HG02840 (cell line): ENCODE data around the gene MAP2K5.

Experiments used
- ATAC-seq: cut with Tn5 transposase; IDR thresholded peaks from one replicate; pipeline ENCODE4 v1.9.1; 2021; ENCODE audit warnings: mild to moderate bottlenecking, moderate library complexity, moderate number of reproducible peaks; ENCODE audit not compliant: unreplicated experiment, low FRiP score

Gene MAP2K5

DNA sequence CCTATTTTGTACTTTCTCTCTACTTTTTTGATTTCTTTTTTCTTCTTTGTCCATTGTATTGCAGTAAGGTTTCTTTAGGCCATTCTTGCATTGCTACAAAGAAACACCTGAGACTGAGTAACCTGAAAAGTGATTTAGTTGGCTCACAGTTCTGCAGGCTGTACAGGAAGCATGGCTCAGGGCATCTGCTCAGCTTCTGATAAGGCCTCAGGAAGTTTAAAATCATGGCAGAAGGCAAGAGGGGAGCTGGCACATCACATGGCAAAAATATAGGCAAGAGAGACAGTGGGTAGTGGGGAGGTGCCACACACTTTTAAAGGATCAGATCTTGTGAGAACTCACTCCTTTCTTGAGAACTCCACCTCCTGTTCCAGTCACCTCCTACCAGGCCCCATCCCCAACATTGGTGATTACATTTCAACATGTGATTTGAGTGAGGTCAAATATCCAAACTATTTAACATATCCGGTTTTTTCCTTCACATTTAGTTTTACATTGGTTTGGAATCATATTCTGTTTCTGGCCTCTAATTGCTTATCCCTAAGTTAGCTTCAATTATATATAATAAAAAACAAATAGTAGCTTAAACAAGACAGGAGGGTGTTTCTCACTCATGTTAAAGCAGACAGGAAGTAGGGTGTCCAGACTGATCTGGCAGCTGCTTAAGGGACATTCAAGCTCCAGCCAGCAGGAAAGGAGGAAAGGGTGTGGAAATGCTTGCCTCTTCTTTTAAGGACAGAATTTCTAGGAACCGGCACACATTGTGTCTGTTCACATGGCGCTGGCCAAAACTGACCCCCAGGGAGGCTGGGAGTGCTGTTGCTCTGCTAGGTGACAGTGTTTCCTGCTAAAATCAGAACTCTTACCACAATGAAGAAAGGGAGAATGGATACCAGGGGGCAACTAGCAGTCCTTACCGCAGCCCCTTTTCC lies 254.0 kb downstream of the MAP2K5 start:
- no peak for ATAC-seq

DNA sequence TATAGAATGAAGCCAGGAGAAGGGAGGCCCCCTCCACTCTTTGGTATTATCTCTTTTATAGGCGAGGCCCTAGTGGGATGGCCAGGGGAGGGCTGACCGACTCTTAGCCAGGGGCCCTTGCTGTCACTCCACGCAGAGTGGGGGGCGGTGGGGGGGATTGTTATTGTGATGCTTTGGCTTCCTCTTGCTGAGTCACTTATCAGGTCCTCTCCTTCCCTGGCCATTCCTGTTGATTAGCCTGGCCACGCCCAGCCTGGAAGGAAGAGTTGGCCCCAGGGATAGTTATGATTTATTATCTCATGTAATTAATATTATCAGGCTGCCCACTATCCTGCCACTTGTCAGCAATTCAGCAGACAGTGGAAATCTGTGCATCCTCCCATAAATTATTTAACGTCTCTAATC lies 257.3 kb downstream of the MAP2K5 start:
- no peak for ATAC-seq

DNA sequence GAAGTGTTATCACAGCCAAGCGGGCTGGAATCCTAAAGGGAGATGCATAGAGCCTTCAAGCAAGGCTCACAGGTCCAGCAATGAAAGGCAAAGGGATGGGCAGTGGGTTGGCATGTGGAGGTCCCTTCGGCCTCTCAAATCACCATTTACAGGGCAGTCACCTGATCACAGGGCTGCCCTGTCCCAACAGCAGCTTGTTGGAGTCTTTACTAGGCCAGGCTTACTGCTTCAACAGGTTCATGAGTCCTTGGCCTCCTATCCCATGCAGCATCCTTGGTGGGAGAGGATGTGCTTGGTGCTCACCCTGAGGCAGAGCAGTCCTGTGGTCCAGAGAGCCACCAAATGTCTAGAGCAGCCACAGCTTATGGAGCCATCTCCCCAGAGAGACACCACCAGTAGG lies 258.6 kb downstream of the MAP2K5 start:
- no peak for ATAC-seq

DNA sequence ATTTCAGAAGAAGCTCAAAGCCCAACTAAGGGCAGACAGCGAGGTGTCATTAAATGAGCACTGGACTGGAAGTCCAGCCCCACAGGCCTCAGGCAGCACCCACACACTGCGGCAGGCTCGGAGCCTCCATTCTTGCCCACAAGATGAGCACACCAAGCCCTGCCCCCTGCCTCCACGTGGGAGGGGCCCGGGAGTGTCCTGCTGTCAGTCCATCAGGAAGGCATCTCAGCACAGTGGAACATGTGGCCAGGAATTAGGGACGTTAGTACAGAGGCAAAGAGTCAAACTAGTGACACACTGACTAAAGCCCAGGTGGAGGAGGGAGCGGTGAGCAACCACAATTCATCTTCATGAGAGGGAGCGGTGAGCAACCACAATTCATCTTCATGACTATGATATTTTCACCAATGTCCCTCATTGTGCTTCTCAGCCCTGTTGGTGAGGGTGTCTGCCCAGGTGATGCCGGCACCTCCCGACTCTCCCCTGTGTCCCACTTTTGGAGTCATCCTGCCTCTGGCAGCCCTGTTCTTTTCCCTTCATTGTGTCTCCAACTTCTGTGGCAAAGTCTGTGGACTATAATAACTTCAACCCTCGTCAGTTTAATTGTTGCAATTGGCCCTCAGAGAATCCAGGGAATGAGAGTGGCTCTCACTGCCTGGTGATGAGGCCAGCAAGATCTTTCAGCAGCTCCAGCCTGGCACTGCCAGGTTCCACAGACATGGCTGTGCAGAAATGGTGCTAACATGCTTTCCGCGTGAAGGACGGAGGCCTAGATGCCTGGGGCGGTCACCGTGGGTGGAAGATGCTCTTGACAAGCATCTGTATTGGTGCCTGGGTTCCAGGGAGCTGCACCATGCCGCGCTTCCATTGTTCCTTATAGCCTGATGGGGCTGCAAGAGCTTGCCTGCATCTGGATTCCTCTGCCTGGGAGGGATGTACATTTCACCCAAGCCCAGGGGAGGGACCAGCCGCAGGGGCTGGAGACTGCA lies 259.7 kb downstream of the MAP2K5 start:
- no peak for ATAC-seq

DNA sequence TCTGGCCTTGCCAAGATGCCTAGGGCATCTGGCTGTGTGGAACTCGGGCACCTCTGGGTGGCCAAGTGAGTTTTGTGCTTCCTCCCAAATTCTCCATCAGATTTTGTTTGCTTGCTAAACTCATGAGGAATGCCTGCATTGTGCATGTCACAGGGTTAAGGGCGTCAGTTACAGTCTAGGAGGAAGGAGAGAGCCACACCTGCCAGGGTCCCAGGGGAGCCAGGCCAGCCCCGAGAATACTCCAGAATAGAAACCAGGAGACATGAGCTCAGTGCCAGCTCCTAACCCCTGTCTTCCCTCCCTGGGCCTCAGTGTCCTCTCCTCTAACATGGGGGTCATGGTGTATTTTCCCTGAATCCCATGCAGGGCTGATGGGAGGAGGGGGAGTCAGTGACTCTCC lies 260.8 kb downstream of the MAP2K5 start:
- no peak for ATAC-seq

DNA sequence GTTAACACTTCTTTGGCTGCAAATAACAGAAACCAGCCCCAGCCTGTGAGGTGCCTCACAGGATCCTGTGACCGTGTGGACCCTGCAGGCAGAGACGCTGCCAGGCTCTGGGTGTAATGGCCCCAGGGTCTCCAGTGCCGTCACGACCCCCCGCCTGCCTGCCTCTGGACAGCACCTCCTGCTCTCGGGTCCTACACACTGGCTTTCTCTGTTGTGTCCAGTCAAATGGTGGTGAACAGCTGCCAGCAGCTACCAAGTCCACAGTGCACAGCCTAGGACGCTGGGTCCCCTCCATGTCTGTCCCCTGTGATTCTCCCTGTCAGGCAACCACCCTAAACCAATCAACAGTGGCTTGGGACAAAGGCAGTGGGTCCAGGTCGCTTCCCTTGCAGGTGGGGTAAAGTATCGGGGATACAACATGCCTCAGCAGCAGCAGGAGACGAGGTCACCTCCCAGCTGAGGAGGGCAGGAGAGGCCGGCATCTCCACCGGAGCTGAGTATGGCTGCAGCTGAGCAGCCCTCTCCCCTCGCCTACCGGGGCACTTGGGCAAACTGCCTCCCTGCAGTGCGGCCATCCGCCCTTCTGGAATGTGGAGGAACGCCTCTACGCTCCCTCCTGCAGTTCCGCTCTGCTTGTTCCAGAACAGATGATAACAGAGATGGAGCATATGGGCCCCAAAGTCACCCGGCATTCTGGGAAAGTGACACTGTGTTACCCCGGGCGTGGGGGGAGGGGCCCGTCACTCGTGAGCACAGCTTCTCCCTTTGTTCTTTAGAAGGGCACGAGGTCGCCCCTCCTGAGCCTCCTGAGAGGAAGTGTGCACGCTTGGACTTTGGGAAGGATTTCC lies 261.7 kb downstream of the MAP2K5 start:
- no peak for ATAC-seq

DNA sequence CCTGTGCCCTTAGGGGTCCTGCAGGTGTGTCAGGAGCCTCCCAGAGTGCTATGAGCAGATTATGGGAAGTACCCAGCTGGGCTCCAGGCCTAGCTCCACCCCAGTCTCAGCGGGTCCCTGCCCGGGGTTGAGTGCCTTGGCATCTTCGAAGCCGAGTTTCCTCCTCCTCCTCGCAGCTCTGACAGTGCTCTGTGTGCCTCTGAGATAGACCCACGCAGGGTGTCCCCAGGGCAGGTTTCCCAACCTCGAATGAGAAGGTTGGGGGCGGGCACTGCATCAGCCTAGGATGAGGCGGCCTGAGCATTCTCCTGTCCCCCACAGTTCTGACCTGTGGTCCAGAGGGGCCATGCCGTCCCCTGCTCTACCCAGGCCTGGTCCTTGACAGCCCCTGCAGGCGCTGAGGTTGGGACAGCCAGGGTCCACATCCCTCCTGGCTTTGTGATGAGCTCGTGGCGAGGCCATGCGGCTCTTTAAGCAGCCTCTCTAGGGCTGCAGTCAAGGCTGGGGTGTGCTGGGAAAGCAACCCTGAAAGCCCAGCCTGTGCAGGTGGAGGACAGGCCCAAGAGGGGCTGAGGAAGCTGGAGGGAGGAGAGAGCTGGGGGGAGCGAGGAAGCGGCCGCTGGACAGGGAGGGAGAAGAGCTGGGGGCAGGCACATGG lies 262.6 kb downstream of the MAP2K5 start:
- no peak for ATAC-seq

DNA sequence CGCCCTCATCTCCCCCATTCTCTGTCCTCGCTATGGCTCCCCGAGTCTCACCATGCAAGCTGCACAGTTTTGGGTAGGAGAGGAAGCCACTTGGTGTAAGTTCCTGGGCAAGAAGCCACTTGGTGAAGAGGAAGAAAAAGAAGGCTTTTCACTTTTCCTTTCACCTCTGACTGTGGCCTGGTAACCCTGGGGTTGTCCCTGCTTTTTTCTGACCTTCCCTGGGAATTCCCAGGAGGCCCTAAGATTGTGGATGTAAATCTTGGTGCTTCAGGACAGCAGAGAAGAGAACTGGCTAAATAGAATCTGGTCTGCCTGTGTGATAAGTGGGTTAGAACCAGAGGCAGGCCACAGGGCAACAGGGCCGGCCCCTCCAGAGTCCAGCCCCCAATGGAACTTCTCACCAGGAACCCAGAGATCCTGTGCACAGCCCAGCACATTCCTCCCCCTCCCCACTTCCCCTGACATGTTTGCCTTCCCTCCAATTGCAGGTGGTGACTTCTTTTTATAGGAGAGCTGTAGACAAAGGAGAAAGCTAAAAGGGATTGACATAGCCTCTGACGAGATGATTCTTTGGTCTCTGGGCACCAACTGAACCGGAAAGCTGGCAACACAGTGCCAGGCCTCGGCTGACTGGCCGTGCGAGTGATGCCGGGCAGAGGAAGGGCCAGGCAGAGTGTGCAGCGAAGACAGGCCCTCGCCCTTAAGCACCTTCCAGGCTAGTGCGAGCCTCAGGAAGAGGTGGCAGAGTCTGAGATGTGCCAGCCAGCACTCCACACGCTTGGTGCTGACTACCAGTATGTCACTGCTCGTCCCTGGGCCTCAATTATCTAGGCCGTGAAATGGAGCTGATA lies 263.4 kb downstream of the MAP2K5 start:
- no peak for ATAC-seq

DNA sequence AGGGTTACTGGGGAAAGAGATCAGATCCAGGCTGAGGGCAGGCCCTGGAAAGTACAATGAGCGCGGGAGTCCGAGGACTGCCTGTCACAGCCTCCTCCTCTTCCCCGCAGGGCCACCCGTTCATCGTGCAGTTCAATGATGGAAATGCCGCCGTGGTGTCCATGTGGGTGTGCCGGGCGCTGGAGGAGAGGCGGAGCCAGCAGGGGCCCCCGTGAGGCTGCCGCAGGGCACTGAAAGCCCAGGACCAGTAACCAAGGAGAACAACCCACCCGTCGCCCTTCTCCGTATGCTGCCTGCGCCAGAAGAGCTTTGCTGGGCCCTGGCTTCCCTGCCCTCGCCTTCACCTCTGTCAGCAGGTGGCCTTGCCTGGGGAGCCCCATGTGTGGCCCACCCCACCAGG lies 264.0 kb downstream of the MAP2K5 start:
- no peak for ATAC-seq

DNA sequence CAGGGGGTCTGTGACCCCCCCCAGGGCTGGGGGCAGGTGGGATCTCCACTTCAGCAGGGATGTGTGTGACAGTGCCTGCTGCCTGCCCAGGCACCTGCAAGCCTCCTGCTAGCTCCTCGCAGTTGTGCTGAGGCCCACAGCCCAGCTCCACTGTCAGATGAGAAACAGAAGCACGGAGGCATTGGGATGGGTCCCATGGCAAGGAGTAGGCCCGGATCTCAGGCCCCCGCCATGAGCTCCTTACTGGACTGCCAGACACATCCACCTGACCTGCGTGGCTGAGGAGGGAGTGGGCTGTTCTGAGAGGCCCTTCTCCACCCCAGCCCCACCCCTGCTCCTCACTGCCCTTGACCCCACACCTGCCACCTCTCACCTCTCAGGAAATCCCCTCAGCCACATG lies 264.6 kb downstream of the MAP2K5 start:
- ATAC-seq, result no peak

DNA sequence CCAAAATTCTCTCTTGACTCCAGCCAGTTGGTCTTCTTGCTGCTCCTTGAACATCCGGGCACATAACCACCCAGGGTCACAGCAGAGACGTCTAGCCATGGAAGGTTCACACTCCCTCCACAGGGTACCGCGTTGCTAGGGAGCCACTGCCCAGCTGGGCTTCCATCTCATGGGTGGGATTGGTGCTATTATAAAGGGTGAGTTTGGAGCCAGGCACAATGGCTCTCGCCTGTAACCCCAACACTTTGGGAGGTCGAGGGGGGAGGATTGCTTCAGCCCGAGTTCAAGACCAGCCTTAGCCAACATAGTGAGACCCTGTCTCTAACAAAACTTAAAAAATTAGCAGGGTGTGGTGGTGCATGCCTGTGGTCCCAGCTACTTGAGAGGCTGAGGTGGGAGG lies 265.3 kb downstream of the MAP2K5 start:
- ATAC-seq, result no peak

DNA sequence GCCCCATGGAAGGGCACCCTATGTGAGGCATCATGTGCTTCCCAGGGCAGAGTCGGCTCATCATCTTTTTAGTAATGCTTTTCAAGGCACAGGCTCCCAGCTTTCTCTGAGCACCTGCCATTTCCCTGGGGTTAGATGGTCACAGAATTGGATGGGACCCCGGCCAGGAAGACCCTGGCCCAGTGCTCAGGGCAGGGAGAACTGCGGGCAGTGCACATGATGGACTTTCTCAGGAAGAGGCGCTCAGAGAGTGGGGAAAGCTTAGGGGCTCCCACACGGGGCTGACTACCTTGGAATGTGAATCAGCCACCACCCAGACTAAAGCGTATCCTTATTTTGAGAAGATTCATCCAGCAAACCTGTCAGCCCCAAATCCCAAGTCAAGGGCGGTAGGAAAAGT lies 266.3 kb downstream of the MAP2K5 start:
- no peak for ATAC-seq

DNA sequence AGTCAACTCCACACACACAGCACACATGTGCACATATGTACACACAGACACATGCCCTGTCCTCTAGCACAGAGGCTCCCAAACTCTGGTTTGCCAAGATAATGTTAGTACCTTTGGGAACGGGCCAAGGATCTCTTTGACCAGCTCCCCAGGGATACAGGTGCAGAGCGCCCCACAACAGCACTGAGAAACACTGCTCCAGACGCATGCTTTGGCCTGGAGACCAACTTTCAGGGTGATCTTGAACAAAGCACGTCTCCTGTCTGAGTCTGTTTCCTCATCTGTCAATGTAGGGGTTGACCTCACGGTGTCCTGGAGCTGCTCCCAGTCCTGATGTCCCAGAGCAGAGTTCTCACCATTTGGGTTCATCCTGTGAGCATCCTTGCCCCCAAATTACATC lies 266.9 kb downstream of the MAP2K5 start:
- ATAC-seq, result no peak

DNA sequence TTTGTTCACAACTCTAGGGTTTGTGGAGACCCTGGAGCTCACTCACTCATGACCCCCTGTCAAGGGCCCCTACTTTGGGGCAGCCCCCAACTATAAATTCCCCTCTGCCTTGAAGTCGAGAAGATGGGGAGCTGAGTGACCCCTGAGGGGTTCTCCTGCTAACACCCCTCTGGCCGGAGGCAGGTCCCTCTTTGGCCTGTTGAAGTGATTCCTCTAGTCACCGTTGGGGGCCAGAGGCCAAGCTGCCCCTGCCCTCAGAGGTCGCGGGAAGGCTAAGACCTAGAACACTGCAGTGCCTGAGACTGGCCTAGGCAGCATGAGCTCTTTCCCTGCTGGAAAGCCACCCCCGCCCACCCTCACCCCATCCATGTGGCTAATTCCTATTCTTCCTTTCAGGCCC lies 267.4 kb downstream of the MAP2K5 start:
- no peak for ATAC-seq

DNA sequence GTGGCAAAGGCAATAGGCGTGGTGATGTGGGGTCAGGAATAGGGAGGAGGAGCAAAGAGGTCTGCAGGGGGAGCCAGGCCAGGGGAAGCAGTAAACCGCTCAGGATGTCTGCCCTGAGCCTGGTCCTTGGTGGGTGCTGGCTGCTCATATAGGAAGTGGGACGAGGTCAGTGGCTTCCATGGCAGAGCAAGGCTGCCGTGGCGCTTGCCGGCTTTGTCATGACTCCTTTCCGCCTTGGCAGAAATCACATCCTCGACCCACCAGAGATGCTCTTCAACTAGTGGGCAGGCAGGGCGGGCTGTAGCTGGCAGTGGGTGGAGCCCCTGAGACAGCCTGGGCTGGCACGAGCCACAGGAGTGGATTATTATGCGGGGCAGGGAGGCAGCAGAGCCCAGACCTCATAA lies 269.7 kb downstream of the MAP2K5 start:
- ATAC-seq, result no peak

DNA sequence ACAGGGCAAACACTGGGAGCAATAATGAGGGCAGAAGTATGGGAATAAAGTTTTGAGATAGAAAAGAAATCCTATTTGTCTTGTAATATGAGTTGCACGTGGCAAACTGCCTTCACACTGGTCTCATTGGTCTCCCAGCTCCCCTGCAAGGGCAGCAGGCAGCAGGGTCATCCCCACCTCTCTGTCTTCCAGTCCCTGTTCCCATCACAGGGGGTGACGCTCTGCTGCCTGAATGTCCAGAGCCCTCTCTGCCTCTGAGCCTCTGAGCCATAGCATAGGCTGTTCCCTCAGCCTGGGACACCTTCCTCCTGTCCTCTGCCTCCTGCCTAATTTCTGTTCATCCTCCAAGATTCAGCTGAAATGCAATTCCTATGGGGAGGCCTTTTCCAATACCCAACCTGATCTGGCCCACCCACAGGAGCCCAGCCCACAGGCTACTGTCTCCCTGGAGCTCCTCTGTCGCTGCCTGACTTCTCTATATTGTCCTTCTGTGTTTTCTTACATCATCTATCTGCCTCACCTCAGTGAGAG lies 270.7 kb downstream of the MAP2K5 start:
- ATAC-seq, result no peak

DNA sequence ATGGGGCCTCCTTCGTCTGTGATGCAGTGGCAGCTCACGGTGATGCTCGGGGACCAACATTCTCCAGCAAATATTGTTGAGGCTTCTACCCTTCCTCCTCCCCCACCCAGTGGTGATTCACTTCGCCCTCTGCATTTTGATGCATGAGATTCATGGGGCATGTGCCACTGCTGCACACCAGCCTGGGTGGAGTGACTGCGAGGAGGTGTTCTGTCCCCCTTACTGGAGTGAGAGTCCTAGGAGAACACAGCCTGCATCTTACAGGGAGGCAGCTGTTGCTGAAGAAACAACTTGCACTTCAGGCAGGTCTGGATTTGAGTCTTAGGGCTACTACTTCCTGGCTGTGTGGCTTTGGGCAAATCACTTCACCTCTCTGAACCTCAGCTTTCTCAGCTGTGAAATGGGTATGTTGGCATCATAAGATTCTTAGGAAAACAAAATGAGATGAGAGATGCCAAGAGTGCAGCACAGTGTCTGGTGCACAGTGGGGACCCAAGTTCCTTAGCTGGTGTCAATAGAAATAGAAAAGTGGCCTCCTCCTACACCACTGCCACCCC lies 272.6 kb downstream of the MAP2K5 start:
- no peak for ATAC-seq

DNA sequence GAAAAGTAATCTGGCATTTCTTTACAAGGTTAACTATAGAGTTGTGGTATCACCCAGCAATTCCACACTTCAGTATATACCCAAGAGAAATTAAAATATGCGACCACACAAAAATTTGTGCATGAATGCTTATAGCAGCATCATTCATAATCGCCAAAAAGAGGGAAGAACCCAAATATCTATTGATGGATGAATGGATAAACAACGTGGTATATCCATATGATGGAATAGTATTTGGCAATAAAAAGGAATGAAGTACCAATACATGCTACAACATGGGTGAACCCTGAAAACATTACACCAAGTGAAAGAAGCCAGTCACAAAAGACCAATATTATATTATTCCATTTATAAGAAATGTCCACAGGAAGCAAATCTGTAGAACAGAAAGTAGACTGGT lies 274.2 kb downstream of the MAP2K5 start:
- ATAC-seq, result no peak
